ENCODE results near the gene C1orf226. TPM values are rescaled to one million over a fixed set of nuclear protein-coding genes. Genes with fewer than 3 reads are reported as not detected.

The C1orf226 gene
- total RNA-seq, 1 donor from 2014 or later, result not detected

GRCh38 chr1:162353078-162353477, 28.4 kb upstream of the C1orf226 start:
- ChIA-PET CTCF (no interaction called here), POLR2A (no interaction called here)
- no peak for ATAC-seq (ENCODE audit: low read depth)
- Mint-ChIP-seq H3K9me3 (no peaks in the 10 kb centered on the region), H3K4me3 (no peak overlapping the region), H3K27ac (no peak overlapping the region), H3K4me1 (no peaks in the 10 kb centered on the region), H3K36me3 (ENCODE audit: low read depth) (no peaks in the 10 kb centered on the region), H3K27me3 (peaks cover 13% of the 10 kb centered on the region)
- no peak for DNase-seq
- no peak for TF ChIP-seq CTCF (IDR thresholded peaks at IDR 0.05)
- intact Hi-C loops (cut with micrococcal nuclease), result no loop called here

GRCh38 chr1:162353702-162354101, 27.8 kb upstream of the C1orf226 start:
- ATAC-seq (ENCODE audit: low read depth) (no peak), DNase-seq (no peak)
- no peak overlapping the region for H3K27ac Mint-ChIP-seq
- intact Hi-C loops (cut with micrococcal nuclease), result no loop called here
- ChIA-PET POLR2A (no interaction called here), CTCF (no interaction called here)
- no peaks in the 10 kb centered on the region for H3K4me1 Mint-ChIP-seq
- H3K9me3 Mint-ChIP-seq, result no peaks in the 10 kb centered on the region
- no peak for TF ChIP-seq CTCF (IDR thresholded peaks at IDR 0.05)
- H3K36me3 Mint-ChIP-seq (ENCODE audit: low read depth), result no peaks in the 10 kb centered on the region
- H3K4me3 Mint-ChIP-seq, result no peak overlapping the region
- H3K27me3 Mint-ChIP-seq, result peaks cover 13% of the 10 kb centered on the region

- Mint-ChIP-seq H3K4me1 (peaks cover 6% of the 10 kb centered on the region), H3K4me3 (no peak overlapping the region), H3K27me3 (peaks cover 11% of the 10 kb centered on the region), H3K27ac (no peak overlapping the region), H3K9me3 (no peaks in the 10 kb centered on the region), H3K36me3 (ENCODE audit: low read depth) (no peaks in the 10 kb centered on the region)
- intact Hi-C loops (cut with micrococcal nuclease), result loop anchor here (5.0 kb wide), 1 partner anchor 270 kb away; no protein-coding TSS in a partner anchor
- DNase-seq (no peak), ATAC-seq (ENCODE audit: low read depth) (no peak)
- ChIA-PET CTCF (no interaction called here), POLR2A (no interaction called here)
- TF ChIP-seq CTCF (IDR thresholded peaks at IDR 0.05), result no peak
Measured at GRCh38 chr1:162357681-162358266, 23.8 kb upstream of the C1orf226 start.

GRCh38 chr1:162358928-162359327, 22.6 kb upstream of the C1orf226 start:
- H3K9me3 Mint-ChIP-seq, result no peaks in the 10 kb centered on the region
- peaks cover 21% of the 10 kb centered on the region for H3K27me3 Mint-ChIP-seq
- no peak overlapping the region for H3K27ac Mint-ChIP-seq
- no peak overlapping the region for H3K4me3 Mint-ChIP-seq
- intact Hi-C loops (cut with micrococcal nuclease), result loop anchor here (5.0 kb wide), 1 partner anchor 268 kb away; no protein-coding TSS in a partner anchor
- no peaks in the 10 kb centered on the region for H3K36me3 Mint-ChIP-seq (ENCODE audit: low read depth)
- no peak for ATAC-seq (ENCODE audit: low read depth)
- peaks cover 6% of the 10 kb centered on the region for H3K4me1 Mint-ChIP-seq
- CTCF ChIA-PET, result no interaction called here
- DNase-seq, result no peak
- TF ChIP-seq CTCF (IDR thresholded peaks at IDR 0.05), result no peak
- POLR2A ChIA-PET, result no interaction called here

- no peak for ATAC-seq (ENCODE audit: low read depth)
- TF ChIP-seq CTCF (IDR thresholded peaks at IDR 0.05), result no peak
- Mint-ChIP-seq H3K36me3 (ENCODE audit: low read depth) (no peaks in the 10 kb centered on the region), H3K27ac (no peak overlapping the region), H3K27me3 (peaks cover 21% of the 10 kb centered on the region), H3K4me3 (no peak overlapping the region), H3K9me3 (no peaks in the 10 kb centered on the region), H3K4me1 (peaks cover 6% of the 10 kb centered on the region)
- intact Hi-C loops (cut with micrococcal nuclease), result loop anchor here (5.0 kb wide), 1 partner anchor 268 kb away; no protein-coding TSS in a partner anchor
- ChIA-PET POLR2A (no interaction called here), CTCF (no interaction called here)
- no peak for DNase-seq
Measured at GRCh38 chr1:162359523-162360236, 21.8 kb upstream of the C1orf226 start.
